ENCODE measurements around the gene RNF217.
"Not testable (repeated sequence)": the region's sequence is repeated elsewhere in the genome, so short reads cannot be mapped to it uniquely, and the experiment has no call there.

Gene RNF217

GRCh38 chr6:124963831-124964763 is 1.9 kb downstream of the RNF217 start:
- no peak for DNase-seq

GRCh38 chr6:124964764-124965105 is 2.5 kb downstream of the RNF217 start:
- no peak for DNase-seq

- not testable (repeated sequence) for DNase-seq
Observed at GRCh38 chr6:124965424-124965850, 3.2 kb downstream of the RNF217 start.

- DNase-seq: no peak
Observed at GRCh38 chr6:124967444-124967843, 5.2 kb downstream of the RNF217 start.

DNA sequence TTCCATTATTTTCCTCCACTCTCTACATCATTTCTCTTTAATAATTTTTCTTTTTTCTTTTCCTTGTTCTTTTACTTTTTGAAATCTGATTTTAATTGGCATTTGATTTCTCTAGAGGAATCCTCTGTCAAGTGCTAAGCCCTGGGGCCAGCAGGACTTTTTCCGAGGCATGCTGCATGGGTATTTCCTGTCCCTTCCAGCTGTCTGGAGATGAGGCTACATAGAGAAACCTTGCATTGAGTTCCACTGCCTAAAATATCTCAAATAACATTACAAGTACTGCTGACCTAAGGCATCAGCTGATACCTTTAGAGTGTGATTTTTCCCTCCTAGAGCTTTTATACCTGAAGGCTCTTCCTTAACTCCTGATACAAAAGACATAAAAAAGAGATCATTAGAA is 6.2 kb downstream of the RNF217 start:
- DNase-seq: no peak

- no peak for DNase-seq
Observed at GRCh38 chr6:124970243-124970642, 8.0 kb downstream of the RNF217 start.

- DNase-seq: no peak
Observed at GRCh38 chr6:124970763-124971162, 8.5 kb downstream of the RNF217 start.

GRCh38 chr6:124973780-124974179 is 11.5 kb downstream of the RNF217 start:
- DNase-seq: no peak

DNA sequence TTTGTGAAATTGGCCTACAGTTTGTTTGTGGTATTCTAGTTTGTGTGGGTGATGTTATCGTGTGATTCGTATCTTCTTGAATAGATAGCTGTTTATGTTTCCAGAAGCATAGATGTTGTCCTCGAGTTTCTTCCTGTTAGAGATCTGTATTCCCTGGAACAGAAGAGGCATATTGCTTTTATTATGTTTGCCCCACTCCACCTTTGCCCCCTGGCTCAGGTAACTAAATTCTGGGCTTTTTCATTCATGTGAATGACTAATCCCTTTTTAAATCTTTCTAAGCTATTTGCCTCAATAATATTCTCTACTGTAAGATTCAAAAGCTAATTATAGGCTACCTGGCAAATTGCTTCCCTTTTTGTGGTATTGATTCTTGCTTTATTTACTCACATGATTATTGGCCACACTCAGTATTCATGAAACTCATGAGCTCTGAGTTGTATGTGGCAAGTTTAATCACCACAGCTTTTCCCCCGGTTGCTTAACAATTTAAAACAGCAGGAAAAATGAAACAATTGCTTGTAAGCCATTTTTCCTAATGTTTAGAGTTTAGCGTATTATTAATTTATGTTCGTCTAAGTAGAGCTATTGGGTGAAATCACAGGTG is 12.6 kb downstream of the RNF217 start:
- no peak for DNase-seq

- DNase-seq: no peak
Observed at GRCh38 chr6:124977067-124977908, 15.1 kb downstream of the RNF217 start.

DNA sequence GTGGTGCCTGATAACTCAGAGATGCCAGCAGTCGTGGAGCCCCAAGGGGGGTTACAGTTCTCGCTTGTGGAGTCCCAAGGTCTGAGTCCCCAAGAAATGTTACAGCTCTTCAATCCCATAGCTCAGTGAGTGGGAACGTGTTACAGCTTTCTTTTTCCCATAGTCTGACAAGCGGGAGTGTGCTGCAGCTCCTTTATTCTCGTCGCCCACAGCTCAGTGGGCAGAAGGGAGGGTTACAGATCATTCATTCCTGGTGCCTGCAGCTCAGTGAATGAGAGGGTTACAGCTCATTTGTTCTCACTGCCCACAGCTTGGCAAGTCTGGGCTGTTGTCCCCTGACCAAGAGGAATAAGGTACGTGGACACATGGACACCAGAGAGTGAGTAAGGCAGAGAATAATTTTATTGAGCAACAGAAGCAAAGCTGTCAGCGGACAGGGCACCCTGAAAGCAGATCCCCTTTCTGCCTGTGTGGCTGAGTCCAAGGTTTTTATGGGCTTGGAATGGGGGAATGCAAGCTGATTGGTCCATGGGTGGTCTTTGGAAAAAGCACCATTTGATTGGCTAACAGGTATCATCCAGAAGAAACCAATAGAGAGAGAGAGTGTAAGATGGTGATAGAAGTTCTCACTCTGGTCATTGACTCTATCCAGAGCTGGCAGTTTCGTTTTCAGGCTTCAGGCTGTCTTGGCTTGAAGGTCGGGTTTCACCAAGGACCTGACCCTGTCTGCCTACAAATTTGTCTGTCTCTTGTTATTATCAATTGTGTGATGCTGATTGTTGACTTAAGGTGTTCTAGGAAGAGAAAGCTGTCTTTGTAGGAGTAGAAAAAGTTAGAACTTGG is 16.4 kb downstream of the RNF217 start:
- DNase-seq: no peak

- no peak for DNase-seq
Observed at GRCh38 chr6:124979294-124979678, 17.0 kb downstream of the RNF217 start.

DNA sequence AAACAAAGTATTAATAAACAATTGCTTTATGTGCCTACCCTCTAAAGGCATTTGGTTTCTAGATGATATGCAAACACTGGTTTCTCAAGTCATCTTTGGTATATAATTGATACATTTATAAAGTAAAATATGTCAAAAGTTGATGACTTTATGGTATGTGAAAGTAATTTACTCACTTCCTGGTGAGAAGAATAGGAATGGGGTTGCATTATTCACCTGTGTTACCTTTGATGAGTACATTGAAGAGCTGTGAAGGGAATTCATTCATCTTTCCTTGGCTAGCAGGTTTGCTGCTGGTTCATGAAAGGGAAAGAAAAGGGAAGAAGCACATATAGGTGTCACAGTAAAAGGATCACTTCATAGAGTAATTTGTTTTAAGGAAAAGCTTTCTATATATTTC is 20.4 kb downstream of the RNF217 start:
- DNase-seq: no peak

DNA sequence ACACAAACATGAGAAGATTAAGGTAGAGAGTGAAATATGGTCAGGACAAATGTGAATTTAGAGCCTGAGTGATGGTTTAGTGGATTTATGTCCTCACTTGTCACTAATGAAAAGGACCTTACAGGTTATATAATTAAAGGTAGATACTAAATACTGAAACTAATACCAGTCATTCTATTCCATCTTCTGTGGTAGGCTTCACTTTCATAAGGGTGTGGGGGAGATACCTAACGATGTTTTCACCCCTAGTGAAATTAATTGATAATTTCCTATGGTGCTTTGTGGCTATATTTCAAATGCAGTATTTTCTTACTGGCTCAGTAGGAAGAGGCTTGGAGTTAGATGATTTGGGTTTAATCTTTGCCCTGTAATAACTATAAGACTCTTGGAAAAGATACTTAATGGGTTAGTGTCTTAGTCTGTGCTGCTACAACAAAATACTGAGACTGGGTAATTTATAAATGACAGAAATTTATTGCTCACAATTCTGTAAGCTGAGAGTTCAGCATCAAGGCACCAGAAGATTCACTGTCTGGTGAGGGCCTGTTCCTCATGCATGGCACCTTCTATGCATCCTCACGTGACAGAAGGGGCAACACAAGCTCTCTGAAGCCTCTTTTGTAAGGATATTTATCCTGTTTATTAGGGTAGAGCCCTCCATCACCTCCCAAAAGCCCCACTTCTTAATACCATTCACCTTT is 21.3 kb downstream of the RNF217 start:
- no peak for DNase-seq

- no peak for DNase-seq
Observed at GRCh38 chr6:124984668-124985338, 22.6 kb downstream of the RNF217 start.

- no peak for DNase-seq
Observed at GRCh38 chr6:124986164-124986563, 23.9 kb downstream of the RNF217 start.

DNA sequence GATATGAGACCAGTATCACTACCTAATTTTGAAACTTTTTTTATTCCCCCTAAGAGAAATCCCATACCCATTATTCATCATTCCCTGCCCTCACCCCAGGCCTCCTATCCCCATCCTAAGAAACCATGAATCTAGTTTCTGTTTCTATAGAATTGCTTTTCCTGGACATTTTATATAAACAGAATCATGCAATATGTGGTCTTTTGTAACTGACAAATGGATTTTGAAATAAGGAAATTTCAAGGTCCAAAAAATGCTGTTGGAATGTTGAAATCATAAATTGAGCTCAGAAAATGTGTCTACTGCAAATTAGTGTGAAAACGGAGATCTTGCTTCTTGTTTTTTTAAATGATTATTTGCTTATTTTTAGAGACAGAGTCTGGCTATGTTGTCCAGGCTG is 25.1 kb downstream of the RNF217 start:
- peak; percentile 52 to 56 for DNase-seq

- DNase-seq: no peak
Observed at GRCh38 chr6:124987999-124988591, 25.9 kb downstream of the RNF217 start.

GRCh38 chr6:124989136-124989983 is 27.1 kb downstream of the RNF217 start:
- DNase-seq: no peak

DNA sequence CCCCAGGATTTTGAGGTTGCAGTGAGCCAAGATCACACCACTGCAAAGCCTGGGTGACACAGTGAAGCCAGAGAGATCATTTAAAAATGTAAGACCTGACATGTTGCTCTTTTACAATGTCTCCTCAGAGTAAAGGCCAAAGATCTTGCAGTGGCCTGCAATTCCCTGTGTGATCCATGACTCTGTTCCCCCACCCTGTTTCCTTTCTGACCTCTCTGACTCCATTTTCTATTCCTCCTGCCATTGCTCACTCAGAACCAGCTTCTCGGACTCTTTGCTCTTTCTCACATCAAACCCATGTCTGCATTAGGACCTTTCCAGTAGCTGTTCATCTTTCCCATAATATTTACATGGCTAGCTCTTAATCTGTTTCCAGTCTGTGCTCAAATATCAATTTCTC is 28.8 kb downstream of the RNF217 start:
- DNase-seq: no peak
